HG03469 (cell line): ENCODE data around the gene MAB21L2.

Experiments
- ATAC-seq: cut with Tn5 transposase; IDR thresholded peaks from one replicate; pipeline ENCODE4 v1.9.1; 2021; ENCODE audit warnings: mild to moderate bottlenecking, moderate library complexity, moderate number of reproducible peaks; ENCODE audit not compliant: unreplicated experiment

Gene MAB21L2

DNA sequence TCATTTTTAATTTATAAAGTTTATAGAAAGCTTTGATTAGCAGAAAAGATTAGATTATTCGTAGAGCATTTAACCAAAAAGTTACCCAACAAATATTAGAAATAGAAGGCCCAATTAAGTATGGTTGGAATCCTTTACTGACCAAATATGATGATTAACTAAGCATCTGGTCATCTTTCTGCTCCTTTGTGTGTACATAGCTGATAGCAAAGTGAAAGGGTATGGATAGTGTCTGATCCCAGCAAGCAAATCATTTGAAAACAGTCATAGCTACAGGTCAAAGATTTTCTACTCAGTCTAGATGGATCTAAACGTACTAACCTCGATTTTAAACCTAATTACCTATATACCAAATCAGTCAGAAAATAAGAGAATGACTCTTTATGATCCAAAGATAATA is 7.3 kb upstream of the MAB21L2 start:
- no peak for ATAC-seq

DNA sequence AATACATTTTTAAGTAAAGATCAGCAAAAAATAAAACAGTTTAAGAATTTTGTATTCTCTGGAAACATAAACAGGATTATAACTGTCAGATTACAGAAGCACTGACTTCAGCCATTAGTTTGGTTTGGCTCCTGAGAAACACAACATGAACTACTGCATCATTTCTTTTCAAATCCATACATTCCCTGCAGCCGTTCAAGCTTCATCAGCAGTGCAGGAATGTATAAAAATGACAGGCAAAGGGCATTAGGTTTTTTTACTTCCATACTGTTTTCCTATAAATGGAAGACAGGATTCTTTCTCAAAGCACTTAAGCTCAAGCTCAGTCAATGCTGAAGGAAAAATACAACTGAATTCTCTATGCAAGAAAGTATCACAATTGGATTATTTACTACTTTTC is 4.2 kb upstream of the MAB21L2 start:
- ATAC-seq: no peak

DNA sequence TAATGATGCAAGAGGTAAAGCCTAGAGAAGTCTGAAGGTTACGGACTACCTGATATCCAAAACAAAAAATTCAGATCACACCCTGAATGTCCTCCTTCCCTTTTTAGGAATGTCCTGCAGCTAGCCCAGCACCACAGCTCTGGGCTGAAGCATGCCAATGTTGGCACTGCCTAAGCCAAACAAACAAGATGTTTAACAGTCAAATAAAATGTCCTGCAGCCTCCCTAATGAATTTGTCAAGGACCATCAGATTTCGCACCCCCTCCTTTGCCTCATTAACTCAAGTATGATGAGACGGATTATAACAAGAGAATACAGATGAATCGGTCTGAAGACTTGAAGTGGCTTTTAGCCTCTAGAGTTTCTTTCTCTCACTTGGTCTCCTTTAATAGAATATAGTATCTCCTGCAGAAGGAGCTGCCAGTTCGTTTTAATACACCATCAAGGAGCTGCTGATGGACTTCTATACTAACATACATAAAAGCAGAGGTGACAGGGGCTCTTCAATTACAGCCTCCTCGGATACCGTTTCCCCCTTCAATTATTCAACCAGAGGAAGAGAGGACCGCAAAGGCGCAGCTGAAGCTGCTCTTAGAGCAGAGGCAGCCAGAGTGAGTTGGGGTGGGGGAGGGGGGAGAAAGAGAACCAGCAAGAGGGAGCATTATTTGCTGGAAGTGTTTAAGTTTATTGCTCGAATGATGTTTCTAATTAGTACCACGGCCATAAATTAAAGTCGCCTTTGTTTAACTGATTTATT is 3.0 kb upstream of the MAB21L2 start:
- no peak for ATAC-seq

DNA sequence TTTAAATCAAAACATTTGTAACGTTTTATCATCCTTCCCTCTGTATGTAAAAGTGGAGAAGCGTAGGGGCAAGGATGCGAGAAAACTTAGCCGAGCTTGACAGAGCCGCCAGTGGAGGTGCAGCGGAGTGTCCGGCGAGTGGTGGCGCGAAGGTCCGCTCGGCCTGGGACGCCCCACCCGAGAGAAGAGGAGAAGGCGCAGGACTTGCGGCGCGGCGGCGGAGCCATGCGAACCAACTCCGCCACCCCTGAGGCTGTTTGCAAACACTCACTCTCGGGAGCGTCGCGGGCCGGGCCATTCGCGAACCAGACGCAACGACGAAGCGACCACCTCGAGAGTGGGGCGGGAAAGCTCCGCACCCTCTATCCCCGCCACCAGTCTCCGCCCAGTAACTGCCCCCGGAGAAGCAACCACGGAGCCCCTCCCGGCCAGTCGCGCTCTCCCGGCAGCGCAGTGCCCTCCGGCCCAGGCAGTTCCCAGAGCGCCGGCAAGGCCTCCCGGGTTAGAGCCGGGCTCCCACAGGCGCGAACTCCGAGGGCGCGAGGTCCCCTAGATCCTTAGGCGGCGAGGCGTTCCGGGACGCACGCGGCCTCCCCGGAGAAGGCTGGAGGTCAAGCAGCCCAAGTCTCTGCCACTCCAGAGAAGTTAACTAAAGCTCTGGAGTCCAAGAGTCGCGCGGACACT is 2.3 kb upstream of the MAB21L2 start:
- no peak for ATAC-seq

DNA sequence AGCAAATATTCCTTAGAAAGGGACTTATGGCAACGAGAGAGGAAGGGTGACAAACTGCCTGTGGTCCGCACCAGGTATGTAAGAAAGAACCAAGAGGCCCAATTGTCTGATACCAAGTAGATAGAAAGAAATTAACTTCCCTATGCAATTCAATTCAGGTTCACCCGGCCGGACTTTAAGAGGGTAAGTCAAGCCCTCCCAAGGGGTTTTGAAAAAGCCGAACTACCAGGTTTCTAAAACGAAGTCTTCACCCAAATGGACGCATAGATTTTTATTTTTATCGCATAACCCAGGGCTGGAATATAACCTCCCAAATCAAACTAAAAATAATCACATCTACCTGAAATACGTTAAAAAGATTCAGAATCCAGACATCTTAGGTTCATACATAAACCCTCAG is 1.6 kb upstream of the MAB21L2 start:
- no peak for ATAC-seq

DNA sequence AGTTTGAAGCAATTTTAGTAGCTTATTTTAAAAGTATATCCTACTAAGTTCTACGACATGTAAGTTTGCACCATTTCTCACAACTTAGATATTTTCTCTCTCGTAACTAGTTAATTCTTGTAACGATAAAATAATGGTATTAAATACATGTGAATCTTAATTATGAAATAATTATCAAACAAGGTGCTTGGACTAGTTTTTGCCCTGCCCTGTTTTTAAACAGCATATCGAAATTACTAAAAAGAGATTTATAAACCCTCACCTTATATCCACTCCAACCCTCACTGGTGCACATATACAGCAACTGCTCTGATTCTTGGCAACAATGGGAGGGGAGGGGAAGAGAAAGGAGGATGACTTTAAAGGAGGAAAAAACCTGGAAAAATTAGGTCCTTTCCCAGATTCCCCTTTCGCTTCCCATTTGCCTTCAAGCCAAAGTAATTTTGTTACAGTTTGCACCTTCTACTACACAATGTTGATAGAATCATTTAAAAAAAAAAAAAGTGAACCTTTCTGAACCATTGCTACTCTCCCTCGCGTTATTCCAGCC is 820 bp upstream of the MAB21L2 start:
- no peak for ATAC-seq

DNA sequence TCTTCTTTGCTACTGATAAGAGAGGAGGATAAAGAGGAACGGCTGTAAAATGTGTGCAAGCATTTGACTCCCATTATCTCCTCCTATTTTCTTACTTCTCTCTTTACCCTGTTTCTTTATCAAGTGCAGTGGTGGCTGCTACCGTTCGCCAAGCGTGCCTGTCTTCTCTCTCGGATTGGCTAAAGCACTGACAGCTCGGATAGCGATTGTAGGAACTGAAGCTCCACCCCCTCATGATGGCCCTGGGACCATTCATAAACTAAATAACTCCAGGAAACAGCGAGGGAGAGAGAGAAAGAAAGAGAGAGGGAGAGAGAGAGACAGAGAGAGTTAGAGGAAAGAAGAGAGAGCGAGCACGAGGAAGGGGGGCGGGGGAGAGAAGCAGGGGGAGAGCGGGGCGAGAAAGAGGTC is 305 bp upstream of the MAB21L2 start:
- no peak for ATAC-seq

DNA sequence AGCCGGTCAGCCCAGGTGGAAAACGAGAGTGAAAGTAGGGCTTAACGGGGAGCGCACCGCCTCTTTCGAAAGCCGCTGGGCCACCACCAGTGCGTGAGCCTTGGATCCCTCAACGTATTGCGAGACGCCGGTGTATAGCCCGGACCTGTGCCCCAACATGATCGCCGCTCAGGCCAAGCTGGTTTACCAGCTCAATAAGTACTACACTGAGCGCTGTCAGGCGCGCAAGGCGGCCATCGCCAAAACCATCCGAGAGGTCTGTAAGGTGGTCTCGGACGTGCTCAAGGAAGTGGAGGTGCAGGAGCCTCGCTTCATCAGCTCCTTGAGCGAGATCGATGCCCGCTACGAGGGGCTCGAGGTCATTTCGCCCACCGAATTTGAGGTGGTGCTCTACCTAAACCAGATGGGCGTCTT is 929 bp downstream of the MAB21L2 start:
- ATAC-seq: no peak

DNA sequence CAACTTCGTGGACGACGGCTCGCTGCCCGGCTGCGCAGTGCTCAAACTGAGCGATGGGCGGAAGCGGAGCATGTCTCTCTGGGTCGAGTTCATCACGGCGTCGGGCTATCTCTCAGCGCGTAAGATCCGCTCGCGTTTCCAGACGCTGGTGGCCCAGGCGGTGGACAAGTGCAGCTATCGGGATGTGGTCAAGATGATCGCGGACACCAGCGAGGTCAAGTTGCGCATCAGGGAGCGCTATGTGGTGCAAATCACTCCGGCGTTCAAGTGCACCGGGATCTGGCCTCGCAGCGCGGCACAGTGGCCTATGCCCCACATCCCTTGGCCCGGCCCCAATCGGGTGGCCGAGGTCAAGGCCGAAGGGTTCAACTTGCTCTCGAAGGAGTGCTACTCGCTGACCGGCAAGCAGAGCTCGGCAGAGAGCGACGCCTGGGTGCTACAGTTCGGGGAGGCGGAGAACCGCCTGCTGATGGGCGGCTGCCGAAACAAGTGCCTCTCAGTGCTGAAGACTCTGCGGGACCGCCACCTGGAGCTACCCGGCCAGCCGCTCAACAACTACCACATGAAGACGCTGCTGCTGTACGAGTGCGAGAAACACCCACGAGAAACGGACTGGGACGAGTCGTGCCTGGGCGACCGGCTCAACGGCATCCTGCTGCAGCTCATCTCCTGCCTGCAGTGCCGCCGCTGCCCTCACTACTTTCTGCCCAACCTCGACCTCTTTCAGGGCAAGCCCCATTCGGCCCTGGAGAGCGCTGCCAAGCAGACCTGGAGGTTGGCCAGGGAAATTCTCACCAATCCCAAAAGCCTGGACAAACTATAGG is 1.5 kb downstream of the MAB21L2 start:
- no peak for ATAC-seq

DNA sequence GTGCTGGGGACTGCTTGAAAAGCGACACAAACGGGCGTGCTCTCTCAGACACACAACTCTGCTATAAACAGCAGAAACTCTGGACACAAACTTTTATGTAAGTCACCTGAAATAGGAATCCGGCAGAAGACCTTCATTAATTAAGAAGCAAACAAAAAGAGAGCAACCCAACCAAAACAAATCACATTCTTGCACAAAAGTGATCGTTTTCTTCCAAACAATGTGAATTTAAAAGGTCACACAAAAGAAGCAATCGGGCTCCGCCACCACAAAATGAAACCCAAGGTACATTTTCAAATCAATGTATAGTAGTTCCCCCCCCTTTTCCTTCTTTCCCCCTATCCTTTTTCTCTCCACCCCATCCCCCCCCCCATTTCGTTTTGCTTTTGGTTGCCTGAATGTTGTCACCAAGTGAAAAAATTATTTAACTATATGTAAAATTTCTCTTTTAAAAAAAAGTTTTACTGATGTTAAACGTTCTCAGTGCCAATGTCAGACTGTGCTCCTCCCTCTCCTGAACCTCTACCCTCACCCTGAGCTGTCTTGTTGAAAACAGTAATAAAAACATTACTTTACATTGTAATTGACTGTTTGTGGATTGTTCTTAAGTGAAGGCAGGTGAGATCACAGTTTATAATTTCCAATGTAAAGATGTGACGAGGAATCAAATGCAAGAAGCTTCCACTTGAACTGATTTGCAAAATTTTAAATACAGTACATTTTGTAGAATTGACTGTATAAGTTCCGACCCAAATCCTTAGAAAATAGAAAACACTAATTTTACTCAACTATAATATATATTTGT is 2.4 kb downstream of the MAB21L2 start:
- no peak for ATAC-seq

DNA sequence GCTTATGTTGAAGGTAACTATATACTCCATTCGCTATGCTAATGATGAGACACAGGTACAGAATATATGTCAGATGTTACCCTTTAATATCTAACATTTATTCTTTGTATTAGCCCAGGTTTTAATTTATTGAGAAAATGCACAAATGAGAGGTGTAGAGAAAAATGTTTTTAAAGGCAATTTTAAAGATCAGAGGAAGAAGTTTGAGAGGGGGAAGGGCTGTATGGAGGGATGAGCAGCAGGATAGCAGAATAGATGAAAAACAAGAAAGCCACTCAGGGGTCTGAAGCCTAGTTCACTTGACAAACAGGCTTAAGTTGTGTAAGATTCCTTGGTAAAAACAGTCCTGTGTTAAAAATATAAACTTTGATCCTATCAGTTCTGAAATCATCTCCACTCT is 3.7 kb downstream of the MAB21L2 start:
- no peak for ATAC-seq

DNA sequence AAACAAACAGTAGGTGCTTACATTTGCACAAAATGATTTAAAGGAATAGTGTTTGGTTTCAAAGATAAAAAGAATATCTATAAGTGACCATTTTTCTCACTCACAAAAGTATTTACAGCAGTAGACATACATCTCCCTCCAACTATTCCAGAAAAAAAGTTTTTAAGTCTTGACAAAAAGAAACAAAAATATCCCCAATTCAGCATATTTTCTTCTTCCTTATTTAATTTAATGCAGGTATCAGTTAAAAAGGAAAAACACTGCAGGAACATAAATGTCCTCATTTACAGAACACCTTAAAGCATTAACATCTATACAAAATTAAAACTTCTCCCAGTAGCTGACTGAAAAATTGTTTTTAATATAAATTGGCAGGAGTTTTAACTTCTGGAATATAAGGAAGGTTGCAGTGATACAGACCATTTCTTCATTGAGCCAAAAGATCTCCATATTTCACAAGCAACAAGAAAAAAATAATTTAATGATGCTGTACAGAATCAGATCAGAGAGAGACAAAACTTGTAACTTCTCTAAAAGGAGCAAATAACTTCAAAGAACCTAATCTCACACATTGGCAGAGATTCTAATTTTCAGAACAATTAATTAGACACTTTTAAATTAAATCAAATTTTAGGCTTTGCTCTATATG is 4.3 kb downstream of the MAB21L2 start:
- ATAC-seq: no peak

DNA sequence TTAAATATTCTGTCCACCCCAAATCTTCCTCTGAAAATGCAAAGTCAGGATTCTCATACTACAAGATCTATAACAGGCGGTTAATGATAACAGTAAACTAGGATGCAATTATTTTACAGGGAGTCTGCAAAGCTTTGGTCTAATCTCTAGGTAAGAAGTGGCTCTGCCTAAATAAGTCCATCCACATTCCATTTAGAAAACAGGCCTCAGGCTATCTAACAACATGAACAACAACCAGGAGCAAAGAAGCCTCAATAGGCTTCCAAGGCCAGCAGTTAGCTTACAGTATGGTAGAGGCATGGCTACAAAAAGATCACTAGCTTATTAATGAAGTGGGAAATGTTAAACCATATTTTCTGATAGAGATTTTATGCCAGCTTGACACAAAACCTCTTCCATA is 6.4 kb downstream of the MAB21L2 start:
- no peak for ATAC-seq

DNA sequence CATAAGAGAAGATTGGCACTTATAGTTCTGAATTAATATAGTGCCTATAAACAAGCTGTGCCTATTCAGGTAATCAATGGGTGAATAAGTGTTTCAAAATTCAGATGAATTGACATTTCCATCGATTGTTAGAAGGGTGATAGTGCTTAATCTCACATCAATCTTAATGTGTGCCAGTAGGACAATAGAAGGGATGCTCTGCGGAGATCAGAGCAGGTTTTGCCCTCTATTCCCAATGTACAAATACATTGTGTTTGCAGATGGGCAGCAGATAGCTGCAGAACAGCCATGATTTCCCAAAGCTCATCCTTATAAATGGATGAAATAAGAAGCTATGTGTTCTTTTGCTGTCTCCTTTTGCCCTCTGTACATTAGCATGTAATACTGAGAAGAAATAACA is 7.2 kb downstream of the MAB21L2 start:
- no peak for ATAC-seq

DNA sequence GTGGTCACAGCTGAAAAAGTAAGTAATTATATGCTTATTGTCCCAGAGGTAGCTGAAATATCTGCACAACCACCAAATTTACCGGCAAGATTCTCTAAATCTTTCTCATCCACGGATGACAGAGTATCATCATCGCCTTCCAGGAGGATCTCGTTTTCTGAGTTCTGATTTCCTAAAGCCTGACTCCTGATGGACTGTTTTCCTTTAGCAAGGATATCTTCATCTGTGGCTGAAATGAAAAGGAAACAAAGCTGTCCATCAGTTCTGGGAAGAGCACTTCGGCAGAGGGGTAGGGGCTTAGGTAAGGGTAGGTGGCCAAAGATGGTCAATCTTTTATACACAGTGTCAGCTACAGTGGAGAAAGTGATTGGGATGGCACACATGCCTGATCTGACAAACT is 8.7 kb downstream of the MAB21L2 start:
- ATAC-seq: no peak

DNA sequence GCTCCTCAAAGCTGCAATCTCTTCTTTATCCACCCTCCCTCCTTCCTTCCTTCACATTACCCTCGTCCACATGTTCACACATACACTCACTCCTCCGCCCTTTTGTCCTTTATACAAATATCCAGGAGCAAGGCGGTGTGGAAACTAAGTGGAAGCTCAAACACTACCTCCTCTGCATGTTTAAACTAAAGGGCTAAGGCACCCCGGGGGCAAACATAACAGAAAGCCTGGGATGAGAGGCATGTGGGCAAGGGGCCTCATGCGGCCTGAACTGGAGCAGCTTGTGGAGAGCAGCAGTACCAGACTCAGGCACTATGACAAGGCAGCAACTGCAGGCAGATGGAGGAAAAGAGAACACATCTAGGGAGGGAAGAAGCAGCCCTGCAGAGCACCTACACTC is 9.5 kb downstream of the MAB21L2 start:
- ATAC-seq: no peak

DNA sequence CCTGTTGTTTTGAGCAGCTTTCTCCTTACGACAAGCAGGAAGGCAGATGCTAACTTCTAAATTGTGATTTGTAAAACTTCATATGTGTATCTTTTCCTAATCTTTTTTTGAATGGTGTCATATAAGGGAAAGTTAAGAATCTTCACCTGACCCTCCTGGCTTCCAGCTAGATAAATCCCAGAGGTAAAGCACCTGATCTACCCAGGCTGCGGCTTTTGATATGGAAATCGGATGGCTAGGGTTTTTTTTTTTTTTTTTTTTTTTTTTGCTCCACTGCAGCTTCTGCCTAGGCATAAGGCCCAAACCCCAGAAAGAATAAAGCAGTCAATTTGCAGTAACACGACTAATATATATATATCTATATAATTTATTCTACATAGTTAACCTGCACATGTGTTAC is 10.0 kb downstream of the MAB21L2 start:
- no peak for ATAC-seq

DNA sequence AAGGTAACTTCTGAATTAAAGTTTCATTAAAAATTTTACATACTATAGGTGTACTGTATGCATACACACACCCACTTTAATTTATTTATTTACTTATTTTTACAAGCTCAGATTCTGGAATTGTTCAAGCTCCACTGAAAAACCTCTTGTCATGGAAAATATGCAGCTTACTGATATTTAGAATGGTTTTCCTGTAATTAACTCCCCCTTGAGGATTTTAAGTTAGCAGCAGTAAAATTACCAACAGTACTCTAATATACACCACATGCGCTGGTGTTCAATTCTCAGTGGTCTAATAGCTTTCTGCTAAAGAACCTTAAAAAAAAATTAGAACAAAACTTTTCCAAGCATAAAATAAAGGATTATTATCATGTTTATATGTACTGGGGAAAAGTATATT is 12.0 kb downstream of the MAB21L2 start:
- ATAC-seq: no peak

DNA sequence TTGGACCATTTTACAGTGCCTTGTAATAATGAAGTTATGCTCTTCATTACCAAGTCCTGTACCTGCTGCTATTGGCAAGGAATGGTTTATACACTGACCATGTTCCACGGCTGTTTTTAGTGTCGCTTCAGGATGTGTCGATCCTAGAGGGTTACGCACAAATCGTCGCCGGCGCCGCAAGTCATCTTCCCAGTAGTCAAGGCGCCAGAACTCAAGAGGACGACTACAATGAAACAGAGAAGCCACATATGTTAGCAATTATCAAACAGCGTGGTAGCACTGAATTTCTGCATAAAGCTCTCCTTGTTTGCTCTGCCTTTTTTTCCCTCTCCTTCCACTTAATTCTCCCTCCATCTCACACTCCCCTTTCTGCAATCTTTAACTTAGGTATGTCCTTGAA is 17.0 kb downstream of the MAB21L2 start:
- no peak for ATAC-seq

DNA sequence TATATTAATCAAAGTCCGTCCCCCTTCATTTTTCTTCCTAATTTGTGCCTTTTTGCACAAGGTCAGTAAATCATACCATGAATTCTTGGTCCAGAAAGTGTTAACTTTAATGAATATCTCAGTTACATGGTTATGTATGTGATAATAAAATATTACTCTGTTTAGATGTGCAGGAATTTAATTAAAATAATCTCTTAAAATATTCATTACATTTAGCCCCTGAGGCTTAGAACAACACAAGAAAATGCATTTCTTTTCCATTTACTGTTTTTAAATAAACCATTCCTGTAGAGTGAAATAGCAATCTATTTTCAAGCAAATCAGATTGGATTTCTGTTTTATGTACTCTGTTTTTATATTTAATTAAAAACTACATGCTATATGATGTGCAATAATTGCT is 17.6 kb downstream of the MAB21L2 start:
- no peak for ATAC-seq
